Upper lobe of left lung (tissue), 6 donors: ENCODE measurements around the gene LRP8. TPM values are rescaled to one million over a fixed set of nuclear protein-coding genes. Genes with fewer than 3 reads are reported as not detected.

ENCODE experiments used
- ATAC-seq, 2 donors: fragments of 200-7000 bp; cut with Tn5 transposase; one replicate each; pipeline ENCODE4 v1.9.1; 2022; ENCODE audit warnings: mild to moderate bottlenecking in 2 of 2, moderate library complexity in 2 of 2; ENCODE audit not compliant: low FRiP score in 2 of 2
- DNase-seq, 2 donors: peaks; one replicate each; pipeline ENCODE4 v3.0.0-alpha.2; 2019 to 2020
- H3K27ac ChIP-seq, 4 donors: fragments of 200-600 bp; sonication (generic); one replicate each; pipeline ENCODE4 v1.5.1; 2016 to 2019
- H3K27me3 ChIP-seq, 4 donors: fragments of 200-600 bp; sonication (generic); one replicate each; pipeline ENCODE4 v1.5.1; 2017 to 2019
- H3K36me3 ChIP-seq, 4 donors: fragments of 200-600 bp; sonication (generic); one replicate each; pipeline ENCODE4 v1.5.1; 2016 to 2019
- H3K4me1 ChIP-seq, 4 donors: fragments of 200-600 bp; sonication (generic); one replicate each; pipeline ENCODE4 v1.5.1; 2018 to 2019
- H3K4me3 ChIP-seq, 4 donors: fragments of 200-600 bp; sonication (generic); one replicate each; pipeline ENCODE4 v1.5.1; 2017 to 2019; ENCODE audit warnings: mild to moderate bottlenecking in 2 of 4, moderate library complexity in 1 of 4
- H3K9me3 ChIP-seq, 4 donors: fragments of 200-600 bp; sonication (generic); one replicate each; pipeline ENCODE4 v1.5.1; 2018 to 2019
- EP300 ChIP-seq, 4 donors: sonication (generic); formaldehyde crosslinking; IDR thresholded peaks; one replicate each; pipeline ENCODE4 v1.5.1; 2017; ENCODE audit warnings: antibody characterized with exemption in 4 of 4, control low read depth in 2 of 4
- POLR2A ChIP-seq, 4 donors: fragments of 450-650 bp; IDR thresholded peaks; one replicate each; pipeline ENCODE4 v1.5.1; 2016 to 2017; ENCODE audit warnings: antibody characterized with exemption in 4 of 4, mild to moderate bottlenecking in 2 of 4
- POLR2AphosphoS5 ChIP-seq, 2 donors: sonication (generic); formaldehyde crosslinking; IDR thresholded peaks; one replicate each; pipeline ENCODE4 v1.5.1; 2017; ENCODE audit warnings: antibody characterized with exemption in 2 of 2
- WGBS, 2 donors: methylation state at CpG; one replicate each; pipeline ENCODE4 v1.1.5; 2017 to 2018; 5-methylcytosine and 5-hydroxymethylcytosine counted together
- total RNA-seq, 6 donors: library from RNA; depleted of rRNA in 4 of 6; stranded (reverse); fragments of >200 nt in 4 of 6; gene quantifications; one replicate each; pipeline versions ENCODE4 v1.1.0 to v1.2.1, GENCODE V29; 2016 to 2021
- TF ChIP-seq, protein P1 (sequence below), 6 experiments: fragments of 450-650 bp in 4 of 6; fragments of 200-600 bp in 2 of 6; sonication (generic) in 2 of 6; IDR thresholded peaks; one replicate each; pipeline ENCODE4 v1.5.1; 2016 to 2019; ENCODE audit warnings: antibody characterized with exemption in 6 of 6
- donor health status: DM: no; HTN: no; CAD: no; lungs with moderate emphysema.
- donor health status: DM: no; HTN: yes; CAD: no; lungs with severe emphysema.

Gene LRP8
- total RNA-seq, 6 donors from 2014 or later: 4.6 to 23.0 (median 11.1) TPM

DNA sequence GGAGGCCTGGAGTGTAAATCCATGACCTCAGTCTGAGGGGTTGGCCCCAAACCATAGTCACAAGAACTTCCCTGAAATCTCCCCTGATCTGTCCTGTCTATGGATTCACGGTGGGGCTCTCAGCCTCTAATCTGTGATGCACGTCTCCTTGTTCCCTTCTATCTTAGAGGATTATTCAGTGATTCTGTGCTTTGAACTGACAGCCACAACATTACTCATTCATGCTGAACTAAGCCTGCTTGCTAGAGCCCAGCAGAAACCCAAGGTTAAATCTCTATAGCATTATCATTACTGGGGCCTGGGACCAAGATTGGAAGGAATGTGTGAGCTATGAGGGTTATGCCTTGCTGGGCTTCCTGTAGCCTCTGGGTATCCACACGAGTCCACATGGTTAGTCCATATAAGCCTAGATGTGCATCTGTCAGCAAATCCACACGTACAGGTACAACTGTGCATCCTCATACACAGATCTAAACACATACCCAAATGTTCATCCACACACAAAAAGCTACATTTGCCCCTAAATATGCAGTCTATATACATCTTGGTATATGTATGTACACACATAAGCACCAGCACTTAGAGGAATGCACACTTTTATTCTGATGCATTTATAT is 67.1 kb downstream of the LRP8 start:
- TF ChIP-seq POLR2A (IDR thresholded peaks at IDR 0.05) (no peak), EP300 (IDR thresholded peaks at IDR 0.05) (no peak), POLR2AphosphoS5 (IDR thresholded peaks at IDR 0.05) (no peak)
- TF ChIP-seq, protein P1, sequence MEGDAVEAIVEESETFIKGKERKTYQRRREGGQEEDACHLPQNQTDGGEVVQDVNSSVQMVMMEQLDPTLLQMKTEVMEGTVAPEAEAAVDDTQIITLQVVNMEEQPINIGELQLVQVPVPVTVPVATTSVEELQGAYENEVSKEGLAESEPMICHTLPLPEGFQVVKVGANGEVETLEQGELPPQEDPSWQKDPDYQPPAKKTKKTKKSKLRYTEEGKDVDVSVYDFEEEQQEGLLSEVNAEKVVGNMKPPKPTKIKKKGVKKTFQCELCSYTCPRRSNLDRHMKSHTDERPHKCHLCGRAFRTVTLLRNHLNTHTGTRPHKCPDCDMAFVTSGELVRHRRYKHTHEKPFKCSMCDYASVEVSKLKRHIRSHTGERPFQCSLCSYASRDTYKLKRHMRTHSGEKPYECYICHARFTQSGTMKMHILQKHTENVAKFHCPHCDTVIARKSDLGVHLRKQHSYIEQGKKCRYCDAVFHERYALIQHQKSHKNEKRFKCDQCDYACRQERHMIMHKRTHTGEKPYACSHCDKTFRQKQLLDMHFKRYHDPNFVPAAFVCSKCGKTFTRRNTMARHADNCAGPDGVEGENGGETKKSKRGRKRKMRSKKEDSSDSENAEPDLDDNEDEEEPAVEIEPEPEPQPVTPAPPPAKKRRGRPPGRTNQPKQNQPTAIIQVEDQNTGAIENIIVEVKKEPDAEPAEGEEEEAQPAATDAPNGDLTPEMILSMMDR (IDR thresholded peaks at IDR 0.05): no peak
- WGBS, 2 donors: 86 to 90% methylated on average over 2 to 4 of the region's 4 CpGs
- Histone ChIP-seq H3K4me3 (no peak overlapping the region), H3K27me3 (no peaks in the 10 kb centered on the region), H3K36me3 (peaks cover 0 to 11% (median 2%) of the 10 kb centered on the region in 4 donors), H3K9me3 (no peaks in the 10 kb centered on the region), H3K4me1 (no peaks in the 10 kb centered on the region), H3K27ac (no peak overlapping the region)
- DNase-seq (no peak), ATAC-seq (no peak)

DNA sequence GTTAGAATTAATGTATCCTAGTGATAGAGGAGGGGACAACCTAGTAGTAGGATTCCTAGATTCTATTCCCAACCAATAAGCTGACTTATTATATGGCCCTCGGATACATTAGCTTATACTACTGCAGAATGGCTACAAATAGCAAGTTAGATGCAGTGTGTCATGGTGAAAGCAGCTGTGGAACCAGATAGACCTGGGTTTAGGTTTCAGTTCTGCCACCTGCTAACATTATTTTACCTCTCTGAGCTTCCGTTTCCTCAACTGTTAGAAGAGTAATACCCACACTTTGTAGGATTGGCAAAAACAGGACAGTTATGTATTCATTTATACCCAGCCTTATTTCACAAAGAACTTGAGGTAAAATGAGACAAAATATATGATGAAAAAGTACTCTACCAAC is 67.9 kb downstream of the LRP8 start:
- TF ChIP-seq POLR2AphosphoS5 (IDR thresholded peaks at IDR 0.05): no peak
- TF ChIP-seq, protein P1 (IDR thresholded peaks at IDR 0.05): no peak
- no peak for TF ChIP-seq EP300 (IDR thresholded peaks at IDR 0.05)
- no peak for TF ChIP-seq POLR2A (IDR thresholded peaks at IDR 0.05)
- peaks cover 0 to 11% (median 2%) of the 10 kb centered on the region in 4 donors for H3K36me3 ChIP-seq
- H3K4me3 ChIP-seq: no peak overlapping the region
- no peak for DNase-seq
- WGBS, 2 donors: 93 to 97% methylated on average over 2 of the region's 2 CpGs
- no peaks in the 10 kb centered on the region for H3K9me3 ChIP-seq
- no peaks in the 10 kb centered on the region for H3K4me1 ChIP-seq
- no peaks in the 10 kb centered on the region for H3K27me3 ChIP-seq
- no peak overlapping the region for H3K27ac ChIP-seq
- ATAC-seq: no peak

DNA sequence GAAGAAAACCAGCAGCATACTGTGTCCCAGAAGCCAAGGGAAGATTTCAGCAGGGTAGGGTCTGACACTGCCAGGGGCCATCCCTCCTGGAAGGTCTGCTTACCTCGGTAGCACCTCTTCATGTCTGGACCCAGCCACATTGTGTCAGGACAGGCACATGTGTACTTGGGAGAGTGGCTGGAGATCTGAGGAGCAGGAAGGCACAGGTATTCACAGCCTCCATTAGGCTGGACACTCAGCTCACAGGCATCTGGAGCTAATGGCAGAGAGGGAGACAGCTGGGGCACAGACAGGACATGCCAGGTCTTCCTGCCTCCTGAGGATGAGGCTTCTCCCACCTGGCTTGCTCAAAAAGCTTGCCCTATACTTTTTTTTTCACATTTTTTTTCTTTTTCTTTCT is 69.7 kb downstream of the LRP8 start:
- Histone ChIP-seq H3K4me3 (no peak overlapping the region), H3K27me3 (no peaks in the 10 kb centered on the region), H3K4me1 (no peaks in the 10 kb centered on the region), H3K27ac (no peak overlapping the region), H3K36me3 (peaks cover 0 to 9% (median 2%) of the 10 kb centered on the region in 4 donors), H3K9me3 (no peaks in the 10 kb centered on the region)
- 50 to 64% methylated on average over 1 of the region's 1 CpG for WGBS, 2 donors
- TF ChIP-seq POLR2AphosphoS5 (IDR thresholded peaks at IDR 0.05) (no peak), POLR2A (IDR thresholded peaks at IDR 0.05) (no peak), EP300 (IDR thresholded peaks at IDR 0.05) (no peak)
- TF ChIP-seq, protein P1 (IDR thresholded peaks at IDR 0.05): no peak
- DNase-seq (no peak), ATAC-seq (no peak)

GRCh38 chr1:53257454-53258081 is 70.3 kb downstream of the LRP8 start:
- WGBS, 2 donors: 59 to 76% methylated on average over 5 of the region's 5 CpGs
- TF ChIP-seq POLR2A (IDR thresholded peaks at IDR 0.05): no peak
- no peak for TF ChIP-seq POLR2AphosphoS5 (IDR thresholded peaks at IDR 0.05)
- TF ChIP-seq EP300 (IDR thresholded peaks at IDR 0.05): no peak
- TF ChIP-seq, protein P1 (IDR thresholded peaks at IDR 0.05): no peak
- DNase-seq (no peak), ATAC-seq (no peak)
- peaks cover 0 to 4% (median 2%) of the 10 kb centered on the region in 4 donors for H3K36me3 ChIP-seq
- no peaks in the 10 kb centered on the region for H3K9me3 ChIP-seq
- H3K27me3 ChIP-seq: no peaks in the 10 kb centered on the region
- no peaks in the 10 kb centered on the region for H3K4me1 ChIP-seq
- H3K4me3 ChIP-seq: no peak overlapping the region
- no peak overlapping the region for H3K27ac ChIP-seq
